K562 (cell line): ENCODE results near the gene RMC1. TPM values are rescaled to one million over a fixed set of nuclear protein-coding genes. Genes with fewer than 3 reads are reported as not detected.

Experiments
- ATAC-seq: fragments of 200-7000 bp; cut with Tn5 transposase; 3 replicates; pipeline ENCODE4 v1.9.1; 2020; ENCODE audit warnings: moderate library complexity
- BruUV-seq: library from RNA; stranded (reverse); fragments of 400-500 nt; replicated peaks from 2 replicates; lab custom pipeline; 2021; lab: Mats Ljungman, UMichigan
- CTCF ChIA-PET: fragments of 300-600 bp; formaldehyde crosslinking; extraction: SDS; loops from one replicate; lab custom pipeline; 2021; ENCODE audit warnings: low intra/inter-chr PET ratio; lab: Yijun Ruan, JAX
- POLR2A ChIA-PET: fragments of 300-600, 350-650 bp; sonication (Branson Sonifier 250); formaldehyde crosslinking; extraction: SDS; loops from one replicate; lab custom pipeline; 2021; ENCODE audit warnings: antibody characterized with exemption, inconsistent platforms; lab: Yijun Ruan, JAX
- DNase-seq, 4 experiments: peaks; one replicate each; pipeline versions ENCODE4 v3.0.0 to v3.0.0-alpha.2; 2011 to 2018; ENCODE audit warnings: low spot score in 3 of 4, mixed read lengths in 3 of 4; ENCODE audit errors: extremely low read depth in 1 of 4
- FAIRE-seq: peaks from 2 replicates; lab custom pipeline; 2011; peaks lifted over from hg19 to GRCh38; lab: Jason Lieb, UNC
- H2AFZ ChIP-seq: 2 replicates; pipeline ENCODE4 v1.6.0; 2011; ENCODE audit warnings: low read depth, low read length, control low read depth, inconsistent platforms
- H3K27ac ChIP-seq: fragments of 200-600 bp; 3 replicates; pipeline ENCODE4 v1.8.0; 2011; ENCODE audit warnings: low read depth, mild to moderate bottlenecking, control low read depth, inconsistent platforms, low read length, moderate library complexity, mixed read lengths; ENCODE audit errors: extremely low read depth
- H3K27me3 ChIP-seq, 2 experiments: fragments of 300-600 bp in 1 of 2; 2 replicates in 1 of 2; 3 replicates in 1 of 2; pipeline versions ENCODE4 v1.6.0 to v1.8.0; 2011; ENCODE audit warnings: inconsistent platforms in 2 of 2, low read length in 2 of 2, mild to moderate bottlenecking in 1 of 2, mixed read lengths in 1 of 2, moderate library complexity in 1 of 2; ENCODE audit not compliant: control insufficient read depth in 2 of 2, insufficient read depth in 2 of 2
- H3K36me3 ChIP-seq: fragments of 300-600 bp; 3 replicates; pipeline ENCODE4 v1.8.0; 2011; ENCODE audit warnings: mild to moderate bottlenecking, low read length, inconsistent platforms; ENCODE audit not compliant: control insufficient read depth, insufficient read depth
- H3K4me1 ChIP-seq, 2 experiments: fragments of 200-600 bp in 1 of 2; replicated peaks in 1 of 2; 2 replicates in 1 of 2; 3 replicates in 1 of 2; pipeline versions ENCODE4 v1.5.1 to v1.8.0; 2011; ENCODE audit warnings: inconsistent platforms in 2 of 2, low read length in 2 of 2, mild to moderate bottlenecking in 1 of 2, mixed read lengths in 1 of 2, moderate library complexity in 1 of 2; ENCODE audit not compliant: control insufficient read depth in 2 of 2, insufficient read depth in 2 of 2
- H3K4me2 ChIP-seq: 2 replicates; pipeline ENCODE4 v1.6.1; 2011; ENCODE audit warnings: low read length, control low read depth, inconsistent platforms, mixed read lengths; ENCODE audit not compliant: insufficient read depth
- H3K4me3 ChIP-seq: fragments of 200-600 bp; sonication (generic), shearing (Covaris generic); 2 replicates; pipeline ENCODE4 v1.5.1; 2016; ENCODE audit warnings: control low read depth, inconsistent platforms
- H3K79me2 ChIP-seq: fragments of 200-600 bp; 3 replicates; pipeline ENCODE4 v1.8.0; 2011; ENCODE audit warnings: low read length, inconsistent platforms; ENCODE audit not compliant: control insufficient read depth, insufficient read depth
- H3K9ac ChIP-seq, 2 experiments: 2 replicates each; pipeline versions ENCODE4 v1.6.0 to v1.6.1; 2011; ENCODE audit warnings: low read depth in 2 of 2, low read length in 2 of 2, control low read depth in 1 of 2, inconsistent platforms in 1 of 2, mild to moderate bottlenecking in 1 of 2, mixed read lengths in 1 of 2; ENCODE audit not compliant: insufficient read depth in 1 of 2
- H3K9me1 ChIP-seq: one replicate; pipeline ENCODE4 v1.6.0; 2011; ENCODE audit warnings: inconsistent platforms, mild to moderate bottlenecking, low read length, moderate library complexity; ENCODE audit not compliant: control insufficient read depth, insufficient read depth
- H3K9me3 ChIP-seq: replicated peaks from 2 replicates; pipeline ENCODE4 v1.5.1; 2011; ENCODE audit warnings: low read depth, low read length, inconsistent platforms; ENCODE audit not compliant: control insufficient read depth, insufficient read depth
- H4K20me1 ChIP-seq: replicated peaks from 2 replicates; pipeline ENCODE4 v1.6.1; 2011; ENCODE audit warnings: low read length, inconsistent platforms, mixed read lengths; ENCODE audit not compliant: control insufficient read depth, insufficient read depth
- ATF3 ChIP-seq, 2 experiments: fragments of 450-650 bp in 1 of 2; sonication (generic) in 1 of 2; formaldehyde crosslinking in 1 of 2; IDR thresholded peaks in 1 of 2; conservative IDR thresholded peaks in 1 of 2; 2 replicates each; pipeline versions ENCODE4 v1.6.1 to v1.8.1; 2016 to 2023; ENCODE audit warnings: mild to moderate bottlenecking in 2 of 2, moderate library complexity in 2 of 2, inconsistent platforms in 1 of 2, missing genetic modification reagents in 1 of 2
- C11orf30 ChIP-seq: fragments of 450-650 bp; IDR thresholded peaks from 2 replicates; pipeline ENCODE4 v1.6.1; 2016; ENCODE audit warnings: low read depth, mild to moderate bottlenecking
- HDAC3 ChIP-seq: fragments of 450-650 bp; IDR thresholded peaks from 2 replicates; pipeline ENCODE4 v1.6.1; 2018; ENCODE audit warnings: borderline replicate concordance, mild to moderate bottlenecking, moderate library complexity; ENCODE audit not compliant: partially characterized antibody
- JUN ChIP-seq, 2 experiments: sonication (generic) in 1 of 2; formaldehyde crosslinking in 1 of 2; IDR thresholded peaks; 2 replicates each; pipeline versions ENCODE4 v1.6.1 to v1.8.0; 2012 to 2022; ENCODE audit warnings: borderline replicate concordance in 2 of 2, mild to moderate bottlenecking in 2 of 2, improper control_type of control experiment in 1 of 2, low read depth in 1 of 2, low read length in 1 of 2, missing genetic modification reagents in 1 of 2
- MAFG ChIP-seq: fragments of 450-650 bp; conservative IDR thresholded peaks from 2 replicates; pipeline ENCODE4 v1.6.1; 2016; ENCODE audit warnings: missing genetic modification characterization, missing compliant biosample characterization
- NFE2 ChIP-seq: IDR thresholded peaks from 2 replicates; pipeline ENCODE4 v1.6.1; 2014; ENCODE audit warnings: antibody characterized with exemption, low read depth
- RBM39 ChIP-seq: fragments of 200-400 bp; formaldehyde crosslinking; optimal IDR thresholded peaks from 2 replicates; pipeline ENCODE3; 2018; ENCODE audit warnings: low read depth, low read length
- ZNF175 ChIP-seq: fragments of 200-800 bp; sonication (Bioruptor generic); IDR thresholded peaks from 2 replicates; pipeline ENCODE4 v1.6.1; 2016; ENCODE audit warnings: low read depth, mild to moderate bottlenecking, missing genetic modification characterization, missing compliant biosample characterization
- ZNF280B ChIP-seq: fragments of 250-450 bp; sonication (Bioruptor Pico); IDR thresholded peaks from 2 replicates; pipeline ENCODE4 v1.5.1; 2021; ENCODE audit warnings: mild to moderate bottlenecking
- ZNF316 ChIP-seq: fragments of 450-650 bp; IDR thresholded peaks from 2 replicates; pipeline ENCODE4 v1.6.1; 2016
- WGBS: fragments of 100-300 bp; shearing (Covaris generic); methylation state at CpG from one replicate; pipeline ENCODE4 v1.1.6; 2016; ENCODE audit warnings: low coverage, mixed read lengths; ENCODE audit not compliant: insufficient coverage; ENCODE audit errors: missing lambda C conversion rate; 5-methylcytosine and 5-hydroxymethylcytosine counted together
- in situ Hi-C: fragments of 300-500 bp; cut with MboI; formaldehyde crosslinking; loops from 4 replicates; pipeline ENCODE4 v1.15.0; 2018; ENCODE audit warnings: inconsistent platforms, mixed read lengths
- intact Hi-C: fragments of 100-400 bp; cut with micrococcal nuclease; formaldehyde crosslinking; loops from 2 replicates; pipeline ENCODE4 v1.14.2; 2022
- polyA plus RNA-seq, 8 experiments: library from polyadenylated mRNA; depleted of rRNA in 4 of 8; stranded (reverse) in 5 of 8; unstranded in 3 of 8; fragments of >200 nt; fragmentation: Nextera tagmentation in 2 of 8; fragmentation: Illumina TruSeq in 1 of 8; extraction: Ambion mirVana in 2 of 8; extraction: Trizol in 1 of 8; gene quantifications; 2 replicates each; pipeline versions ENCODE4 v1.2.1 to v1.2.3, GENCODE V29; 2011 to 2014; ENCODE audit warnings: inconsistent platforms in 1 of 8, missing spikeins in 1 of 8
- total RNA-seq, 7 experiments: library from RNA; depleted of rRNA in 6 of 7; stranded (reverse); fragments of >200 nt in 6 of 7; fragmentation: Illumina TruSeq in 2 of 7; extraction: Trizol in 2 of 7; gene quantifications; 2 replicates each; pipeline versions ENCODE4 v1.2.1 to v1.2.3, GENCODE V29; 2011 to 2021; ENCODE audit warnings: low replicate concordance in 1 of 7

The RMC1 gene
- total and polyA plus RNA-seq, 9 of the 15 experiments (the other 6 are each of a cell fraction or from before 2014, with no cell fraction given): 7.5 to 42.4 (median 35.5) TPM

GRCh38 chr18:23468753-23469459, 34.4 kb upstream of the RMC1 start:
- TF ChIP-seq RBM39 (peak; percentile 44), ZNF175 (CRISPR knock-in tag) (no peak)
- Histone ChIP-seq H3K9ac (no peak overlapping the region), H3K9me1 (no peaks in the 10 kb centered on the region), H3K36me3 (peaks cover 89% of the 10 kb centered on the region), H2AFZ (no peak overlapping the region), H4K20me1 (no peaks in the 10 kb centered on the region), H3K27me3 (no peaks in the 10 kb centered on the region), H3K27ac (no peak overlapping the region), H3K4me3 (no peak overlapping the region), H3K4me2 (no peak overlapping the region), H3K9me3 (no peaks in the 10 kb centered on the region), H3K79me2 (no peaks in the 10 kb centered on the region), H3K4me1 (no peaks in the 10 kb centered on the region)
- FAIRE-seq: no peak
- intact Hi-C loops: no loop called here
- DNase-seq: no peak
- in situ Hi-C loops: no loop called here
- WGBS: 87% methylated on average over 3 of the region's 3 CpGs
- POLR2A ChIA-PET: interaction anchor here (1.3 to 1.4 kb wide), 2 partner anchors 9 to 11 kb away, joined by 3 to 4 read pairs; no protein-coding TSS in a partner anchor
- BruUV-seq: no TSS peak
- CTCF ChIA-PET: no interaction called here
- ATAC-seq: no peak

- no peaks in the 10 kb centered on the region for H3K9me1 ChIP-seq
- 93% methylated on average over 2 of the region's 2 CpGs for WGBS
- no peaks in the 10 kb centered on the region for H3K27me3 ChIP-seq
- no peak overlapping the region for H3K27ac ChIP-seq
- no peak overlapping the region for H2AFZ ChIP-seq
- no peak overlapping the region for H3K4me3 ChIP-seq
- no peak for FAIRE-seq
- H3K36me3 ChIP-seq: peaks cover 88% of the 10 kb centered on the region
- no peaks in the 10 kb centered on the region for H3K79me2 ChIP-seq
- in situ Hi-C loops: no loop called here
- BruUV-seq: no TSS peak
- no peak; the same call in 2 of the 3 replicates for ATAC-seq
- ChIA-PET CTCF (no interaction called here), POLR2A (interaction anchor here (0.8 to 1.7 kb wide), 6 partner anchors 8 to 17 kb away, joined by 3 to 6 read pairs (median 4); no protein-coding TSS in a partner anchor)
- no peaks in the 10 kb centered on the region for H4K20me1 ChIP-seq
- intact Hi-C loops: no loop called here
- no peak overlapping the region for H3K4me2 ChIP-seq
- no peaks in the 10 kb centered on the region for H3K4me1 ChIP-seq
- no peak overlapping the region for H3K9ac ChIP-seq
- no peaks in the 10 kb centered on the region for H3K9me3 ChIP-seq
- DNase-seq: no peak
- peak; percentile 52; the same call in 1 of the 2 replicates for TF ChIP-seq ATF3 (IDR thresholded peaks at IDR 0.05)
- TF ChIP-seq ATF3 (CRISPR knock-in tag; conservative IDR thresholded peaks at IDR 0.05): no peak
- TF ChIP-seq ZNF316: peak; percentile 55
- TF ChIP-seq JUN (IDR thresholded peaks at IDR 0.05; ENCODE audit: borderline replicate concordance, low read depth, low read length): no peak
- no peak for TF ChIP-seq JUN (CRISPR knock-in tag; IDR thresholded peaks at IDR 0.05; ENCODE audit: borderline replicate concordance)
- peak; percentile 37; the same call in 1 of the 2 replicates for TF ChIP-seq NFE2
- 0 out of 2 replicates have a peak, but pooled peaks have one; percentile 16 for TF ChIP-seq C11orf30
- TF ChIP-seq ZNF280B (CRISPR knock-in tag): no peak; the same call in 1 of the 2 replicates
- TF ChIP-seq HDAC3: no peak
- TF ChIP-seq MAFG (tag): peak; percentile 56
These were observed 32.5 kb upstream of the RMC1 start for GRCh38 chr18:23470620-23471387.
